HepG2 (cell line): ENCODE measurements around the gene MSMP. TPM values are rescaled to one million over a fixed set of nuclear protein-coding genes. Genes with fewer than 3 reads are reported as not detected.

Source experiments
- ETV5 ChIP-seq: IDR thresholded peaks from 2 replicates; pipeline ENCODE4 v1.6.1; 2018; ENCODE audit warnings: missing biosample characterization, missing genetic modification reagents, inconsistent platforms, borderline replicate concordance
- ISL2 ChIP-seq: sonication (generic); formaldehyde crosslinking; IDR thresholded peaks from 2 replicates; pipeline ENCODE4 v1.5.0; 2020; ENCODE audit warnings: missing genetic modification reagents
- KAT8 ChIP-seq: IDR thresholded peaks from 2 replicates; pipeline ENCODE4 v1.6.1; 2016; ENCODE audit warnings: missing genetic modification reagents, missing compliant biosample characterization
- POLR2AphosphoS2 ChIP-seq: IDR thresholded peaks from 2 replicates; pipeline ENCODE4 v1.6.1; 2011; ENCODE audit warnings: low read depth, low read length, improper control_type of control experiment
- SALL2 ChIP-seq: sonication (generic); formaldehyde crosslinking; IDR thresholded peaks from 2 replicates; pipeline ENCODE4 v1.8.1; 2023; ENCODE audit warnings: mild to moderate bottlenecking, missing genetic modification reagents, inconsistent platforms
- SOX6 ChIP-seq, 2 experiments: fragments of 450-650 bp in 1 of 2; sonication (generic) in 1 of 2; formaldehyde crosslinking in 1 of 2; IDR thresholded peaks; 2 replicates each; pipeline versions ENCODE4 v1.4.0 to v1.6.1; 2017 to 2020; ENCODE audit warnings: antibody characterized with exemption in 1 of 2, mild to moderate bottlenecking in 1 of 2, missing genetic modification reagents in 1 of 2
- SSRP1 ChIP-seq: IDR thresholded peaks from 2 replicates; pipeline ENCODE4 v1.6.1; 2016; ENCODE audit warnings: control low read depth
- ZFAT ChIP-seq: sonication (generic); formaldehyde crosslinking; conservative IDR thresholded peaks from 2 replicates; pipeline ENCODE4 v1.8.1; 2023; ENCODE audit warnings: missing genetic modification reagents, inconsistent platforms
- ZMYM4 ChIP-seq: sonication (generic); formaldehyde crosslinking; IDR thresholded peaks from 2 replicates; pipeline ENCODE4 v1.8.1; 2023; ENCODE audit warnings: mild to moderate bottlenecking, missing genetic modification reagents
- ZNF253 ChIP-seq: sonication (generic); formaldehyde crosslinking; IDR thresholded peaks from 2 replicates; pipeline ENCODE4 v1.8.0; 2022; ENCODE audit warnings: mild to moderate bottlenecking, missing genetic modification reagents, borderline replicate concordance
- ZNF350 ChIP-seq: sonication (generic); formaldehyde crosslinking; IDR thresholded peaks from 2 replicates; pipeline ENCODE4 v1.4.0; 2020; ENCODE audit warnings: mild to moderate bottlenecking, low read depth, missing genetic modification reagents, borderline replicate concordance
- ZNF382 ChIP-seq: sonication (generic); formaldehyde crosslinking; IDR thresholded peaks from 2 replicates; pipeline ENCODE4 v1.5.0; 2020; ENCODE audit warnings: missing genetic modification reagents, mild to moderate bottlenecking, borderline replicate concordance
- ZNF878 ChIP-seq: sonication (generic); formaldehyde crosslinking; IDR thresholded peaks from 2 replicates; pipeline ENCODE4 v1.8.1; 2023; ENCODE audit warnings: mild to moderate bottlenecking, missing genetic modification reagents, moderate library complexity
- polyA plus RNA-seq, 8 experiments: library from polyadenylated mRNA; depleted of rRNA in 3 of 8; stranded (reverse) in 7 of 8; unstranded in 1 of 8; fragments of >200 nt; fragmentation: Illumina TruSeq in 4 of 8; extraction: Trizol in 4 of 8; gene quantifications; 2 replicates each; pipeline versions ENCODE4 v1.2.1 to v1.2.3, GENCODE V29; 2011 to 2016; ENCODE audit warnings: low read depth in 4 of 8, missing spikeins in 1 of 8, mixed read lengths in 1 of 8; ENCODE audit not compliant: insufficient read depth in 1 of 8
- total RNA-seq, 5 experiments: library from RNA; depleted of rRNA; stranded (reverse); fragments of >200 nt; fragmentation: Illumina TruSeq; extraction: Trizol; gene quantifications; 2 replicates each; pipeline ENCODE4 v1.2.3, GENCODE V29; 2016; ENCODE audit warnings: low read depth in 1 of 5
- TF ChIP-seq, protein P1 (sequence below): sonication (generic); formaldehyde crosslinking; IDR thresholded peaks from 2 replicates; pipeline ENCODE4 v1.4.0; 2020; ENCODE audit warnings: missing genetic modification reagents
- TF ChIP-seq, protein P2 (sequence below): IDR thresholded peaks from 2 replicates; pipeline ENCODE4 v1.6.1; 2016; ENCODE audit warnings: control low read depth
- TF ChIP-seq, protein P3 (sequence below): sonication (generic); formaldehyde crosslinking; IDR thresholded peaks from 2 replicates; pipeline ENCODE4 v1.5.1; 2020; ENCODE audit warnings: mild to moderate bottlenecking, moderate library complexity, missing genetic modification reagents
- TF ChIP-seq, protein P4 (sequence below): sonication (generic); formaldehyde crosslinking; IDR thresholded peaks from 2 replicates; pipeline ENCODE4 v1.4.0; 2020; ENCODE audit warnings: missing genetic modification reagents, borderline replicate concordance
- TF ChIP-seq, protein P5 (sequence below): fragments of 450-650 bp; IDR thresholded peaks from 2 replicates; pipeline ENCODE4 v1.6.1; 2016

The MSMP gene
- total and polyA plus RNA-seq, 2 of the 13 experiments (the other 11 are each of a cell fraction or from before 2014, with no cell fraction given), result 0.24 to 0.46 TPM

DNA sequence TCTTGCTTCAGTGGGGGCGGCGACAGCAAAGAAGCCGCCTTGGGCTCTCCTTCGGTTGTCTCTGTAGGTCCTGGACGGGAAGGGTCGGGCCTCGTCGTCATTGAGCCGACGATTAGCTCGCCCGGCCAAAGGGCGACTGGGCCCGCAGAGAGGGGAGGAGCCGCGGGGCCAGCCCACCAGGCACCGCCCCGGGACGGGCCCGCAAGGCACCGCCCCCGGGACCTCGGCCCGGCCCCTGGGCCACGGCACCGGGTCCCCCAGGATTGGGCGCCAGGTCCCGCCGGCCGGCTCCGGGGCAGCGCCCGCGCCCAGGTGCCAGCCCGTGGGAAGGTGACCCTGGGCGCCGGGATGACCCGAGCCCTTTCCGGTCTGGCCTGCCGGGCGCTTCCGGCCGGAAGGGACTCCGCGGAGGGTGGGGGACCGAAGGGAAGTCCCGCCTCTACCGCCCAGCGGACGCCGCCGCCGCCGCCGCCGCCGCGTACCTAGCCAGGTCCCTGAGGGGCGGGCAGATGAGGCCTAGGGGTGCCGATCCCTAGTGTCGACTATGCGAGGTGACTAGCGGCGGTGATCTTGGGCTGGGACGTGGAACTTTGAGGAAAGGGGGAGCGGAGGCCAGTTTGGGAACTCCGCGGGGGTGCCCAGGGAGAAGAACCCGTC is 5.1 kb downstream of the MSMP start, which contains the start of the genes GBA2 and RGP1 (continued):
- TF ChIP-seq, protein P1, sequence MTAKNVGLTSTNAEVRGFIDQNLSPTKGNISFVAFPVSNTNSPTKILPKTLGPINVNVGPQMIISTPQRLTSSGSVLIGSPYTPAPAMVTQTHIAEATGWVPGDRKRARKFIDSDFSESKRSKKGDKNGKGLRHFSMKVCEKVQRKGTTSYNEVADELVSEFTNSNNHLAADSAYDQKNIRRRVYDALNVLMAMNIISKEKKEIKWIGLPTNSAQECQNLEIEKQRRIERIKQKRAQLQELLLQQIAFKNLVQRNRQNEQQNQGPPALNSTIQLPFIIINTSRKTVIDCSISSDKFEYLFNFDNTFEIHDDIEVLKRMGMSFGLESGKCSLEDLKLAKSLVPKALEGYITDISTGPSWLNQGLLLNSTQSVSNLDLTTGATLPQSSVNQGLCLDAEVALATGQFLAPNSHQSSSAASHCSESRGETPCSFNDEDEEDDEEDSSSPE (CRISPR knock-in tag), result peak; percentile 36; the same call in 1 of the 2 replicates
- TF ChIP-seq, protein P2, sequence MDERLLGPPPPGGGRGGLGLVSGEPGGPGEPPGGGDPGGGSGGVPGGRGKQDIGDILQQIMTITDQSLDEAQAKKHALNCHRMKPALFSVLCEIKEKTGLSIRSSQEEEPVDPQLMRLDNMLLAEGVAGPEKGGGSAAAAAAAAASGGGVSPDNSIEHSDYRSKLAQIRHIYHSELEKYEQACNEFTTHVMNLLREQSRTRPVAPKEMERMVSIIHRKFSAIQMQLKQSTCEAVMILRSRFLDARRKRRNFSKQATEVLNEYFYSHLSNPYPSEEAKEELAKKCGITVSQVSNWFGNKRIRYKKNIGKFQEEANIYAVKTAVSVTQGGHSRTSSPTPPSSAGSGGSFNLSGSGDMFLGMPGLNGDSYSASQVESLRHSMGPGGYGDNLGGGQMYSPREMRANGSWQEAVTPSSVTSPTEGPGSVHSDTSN (CRISPR knock-in tag), result no peak
- TF ChIP-seq ZMYM4 (CRISPR knock-in tag) (no peak; the same call in none of the 2 replicates), KAT8 (peak; percentile 78), ETV5 (CRISPR knock-in tag) (peak; percentile 93), ISL2 (CRISPR knock-in tag) (no peak), ZNF878 (CRISPR knock-in tag) (no peak), SALL2 (CRISPR knock-in tag) (peak; percentile 11; the same call in 1 of the 2 replicates), ZNF382 (CRISPR knock-in tag) (no peak), SOX6 (IDR thresholded peaks at IDR 0.05) (no peak), SOX6 (CRISPR knock-in tag; IDR thresholded peaks at IDR 0.05) (no peak), ZNF350 (CRISPR knock-in tag) (no peak), ZFAT (CRISPR knock-in tag) (no peak), SSRP1 (CRISPR knock-in tag) (no peak), POLR2AphosphoS2 (no peak), ZNF253 (no peak)
- TF ChIP-seq, protein P3, sequence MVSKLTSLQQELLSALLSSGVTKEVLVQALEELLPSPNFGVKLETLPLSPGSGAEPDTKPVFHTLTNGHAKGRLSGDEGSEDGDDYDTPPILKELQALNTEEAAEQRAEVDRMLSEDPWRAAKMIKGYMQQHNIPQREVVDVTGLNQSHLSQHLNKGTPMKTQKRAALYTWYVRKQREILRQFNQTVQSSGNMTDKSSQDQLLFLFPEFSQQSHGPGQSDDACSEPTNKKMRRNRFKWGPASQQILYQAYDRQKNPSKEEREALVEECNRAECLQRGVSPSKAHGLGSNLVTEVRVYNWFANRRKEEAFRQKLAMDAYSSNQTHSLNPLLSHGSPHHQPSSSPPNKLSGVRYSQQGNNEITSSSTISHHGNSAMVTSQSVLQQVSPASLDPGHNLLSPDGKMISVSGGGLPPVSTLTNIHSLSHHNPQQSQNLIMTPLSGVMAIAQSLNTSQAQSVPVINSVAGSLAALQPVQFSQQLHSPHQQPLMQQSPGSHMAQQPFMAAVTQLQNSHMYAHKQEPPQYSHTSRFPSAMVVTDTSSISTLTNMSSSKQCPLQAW (CRISPR knock-in tag), result peak; percentile 45; the same call in 1 of the 2 replicates
- TF ChIP-seq, protein P4, sequence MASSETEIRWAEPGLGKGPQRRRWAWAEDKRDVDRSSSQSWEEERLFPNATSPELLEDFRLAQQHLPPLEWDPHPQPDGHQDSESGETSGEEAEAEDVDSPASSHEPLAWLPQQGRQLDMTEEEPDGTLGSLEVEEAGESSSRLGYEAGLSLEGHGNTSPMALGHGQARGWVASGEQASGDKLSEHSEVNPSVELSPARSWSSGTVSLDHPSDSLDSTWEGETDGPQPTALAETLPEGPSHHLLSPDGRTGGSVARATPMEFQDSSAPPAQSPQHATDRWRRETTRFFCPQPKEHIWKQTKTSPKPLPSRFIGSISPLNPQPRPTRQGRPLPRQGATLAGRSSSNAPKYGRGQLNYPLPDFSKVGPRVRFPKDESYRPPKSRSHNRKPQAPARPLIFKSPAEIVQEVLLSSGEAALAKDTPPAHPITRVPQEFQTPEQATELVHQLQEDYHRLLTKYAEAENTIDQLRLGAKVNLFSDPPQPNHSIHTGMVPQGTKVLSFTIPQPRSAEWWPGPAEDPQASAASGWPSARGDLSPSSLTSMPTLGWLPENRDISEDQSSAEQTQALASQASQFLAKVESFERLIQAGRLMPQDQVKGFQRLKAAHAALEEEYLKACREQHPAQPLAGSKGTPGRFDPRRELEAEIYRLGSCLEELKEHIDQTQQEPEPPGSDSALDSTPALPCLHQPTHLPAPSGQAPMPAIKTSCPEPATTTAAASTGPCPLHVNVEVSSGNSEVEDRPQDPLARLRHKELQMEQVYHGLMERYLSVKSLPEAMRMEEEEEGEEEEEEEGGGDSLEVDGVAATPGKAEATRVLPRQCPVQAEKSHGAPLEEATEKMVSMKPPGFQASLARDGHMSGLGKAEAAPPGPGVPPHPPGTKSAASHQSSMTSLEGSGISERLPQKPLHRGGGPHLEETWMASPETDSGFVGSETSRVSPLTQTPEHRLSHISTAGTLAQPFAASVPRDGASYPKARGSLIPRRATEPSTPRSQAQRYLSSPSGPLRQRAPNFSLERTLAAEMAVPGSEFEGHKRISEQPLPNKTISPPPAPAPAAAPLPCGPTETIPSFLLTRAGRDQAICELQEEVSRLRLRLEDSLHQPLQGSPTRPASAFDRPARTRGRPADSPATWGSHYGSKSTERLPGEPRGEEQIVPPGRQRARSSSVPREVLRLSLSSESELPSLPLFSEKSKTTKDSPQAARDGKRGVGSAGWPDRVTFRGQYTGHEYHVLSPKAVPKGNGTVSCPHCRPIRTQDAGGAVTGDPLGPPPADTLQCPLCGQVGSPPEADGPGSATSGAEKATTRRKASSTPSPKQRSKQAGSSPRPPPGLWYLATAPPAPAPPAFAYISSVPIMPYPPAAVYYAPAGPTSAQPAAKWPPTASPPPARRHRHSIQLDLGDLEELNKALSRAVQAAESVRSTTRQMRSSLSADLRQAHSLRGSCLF (CRISPR knock-in tag), result no peak
- TF ChIP-seq, protein P5, sequence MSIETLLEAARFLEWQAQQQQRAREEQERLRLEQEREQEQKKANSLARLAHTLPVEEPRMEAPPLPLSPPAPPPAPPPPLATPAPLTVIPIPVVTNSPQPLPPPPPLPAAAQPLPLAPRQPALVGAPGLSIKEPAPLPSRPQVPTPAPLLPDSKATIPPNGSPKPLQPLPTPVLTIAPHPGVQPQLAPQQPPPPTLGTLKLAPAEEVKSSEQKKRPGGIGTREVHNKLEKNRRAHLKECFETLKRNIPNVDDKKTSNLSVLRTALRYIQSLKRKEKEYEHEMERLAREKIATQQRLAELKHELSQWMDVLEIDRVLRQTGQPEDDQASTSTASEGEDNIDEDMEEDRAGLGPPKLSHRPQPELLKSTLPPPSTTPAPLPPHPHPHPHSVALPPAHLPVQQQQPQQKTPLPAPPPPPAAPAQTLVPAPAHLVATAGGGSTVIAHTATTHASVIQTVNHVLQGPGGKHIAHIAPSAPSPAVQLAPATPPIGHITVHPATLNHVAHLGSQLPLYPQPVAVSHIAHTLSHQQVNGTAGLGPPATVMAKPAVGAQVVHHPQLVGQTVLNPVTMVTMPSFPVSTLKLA, result no peak
